Measurements from ENCODE around the gene VPS13D.
"Not testable (repeated sequence)": the region's sequence is repeated elsewhere in the genome, so short reads cannot be mapped to it uniquely, and the experiment has no call there.

VPS13D gene

GRCh38 chr1:12448746-12449177, 218.9 kb downstream of the VPS13D start:
- no peaks in the 10 kb centered on the region for H3K27me3 Mint-ChIP-seq
- ATAC-seq (ENCODE audit: low read depth): no peak
- H3K27ac Mint-ChIP-seq: peak overlapping the region; percentile 62
- no peak for DNase-seq (ENCODE audit: low spot score in 2 of 2)
- peaks cover 17% of the 10 kb centered on the region for H3K4me1 Mint-ChIP-seq
- H3K36me3 Mint-ChIP-seq: peaks cover 25% of the 10 kb centered on the region
- no peak overlapping the region for H3K4me3 Mint-ChIP-seq
- H3K9me3 Mint-ChIP-seq: no peaks in the 10 kb centered on the region

DNA sequence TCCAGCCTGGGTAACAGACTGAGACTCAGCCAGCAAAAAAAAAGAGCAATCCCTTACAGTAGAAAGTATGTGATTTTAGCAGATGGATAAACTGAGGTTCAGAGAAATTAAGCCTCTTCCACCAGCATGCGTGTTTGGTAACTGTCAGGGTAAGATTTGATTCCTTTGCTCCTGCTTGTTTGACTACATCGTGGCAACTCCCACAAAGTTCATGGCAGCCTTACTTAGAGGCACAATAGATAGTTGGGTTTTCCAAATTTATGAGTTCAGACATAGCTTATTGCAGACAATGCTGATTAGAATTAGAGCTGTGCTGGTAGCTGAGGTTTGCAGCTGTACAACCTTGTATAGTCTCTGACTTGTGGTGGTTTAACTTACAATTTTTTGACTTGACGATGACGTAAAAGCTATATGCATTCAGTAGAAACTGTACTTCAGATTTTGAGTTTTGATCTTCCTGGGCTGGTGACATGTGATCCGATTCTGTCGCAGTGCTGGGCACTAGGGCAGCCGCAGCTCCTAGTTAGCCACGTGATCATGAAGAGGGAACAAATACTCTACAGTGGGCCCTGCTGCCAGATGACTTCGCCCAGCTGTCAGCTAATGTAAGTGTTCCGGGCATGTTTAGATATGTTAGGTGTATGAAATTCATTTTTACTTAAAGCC, 220.4 kb downstream of the VPS13D start:
- Mint-ChIP-seq H3K27me3 (no peaks in the 10 kb centered on the region), H3K27ac (no peak overlapping the region), H3K9me3 (no peaks in the 10 kb centered on the region), H3K4me1 (peaks cover 17% of the 10 kb centered on the region), H3K36me3 (peaks cover 23% of the 10 kb centered on the region), H3K4me3 (peak overlapping the region; percentile 32)
- DNase-seq (ENCODE audit: low spot score in 2 of 2) (no peak), ATAC-seq (ENCODE audit: low read depth) (no peak)

- H3K4me3 Mint-ChIP-seq: no peak overlapping the region
- H3K27ac Mint-ChIP-seq: no peak overlapping the region
- no peak for ATAC-seq (ENCODE audit: low read depth)
- DNase-seq (ENCODE audit: low spot score in 2 of 2): no peak
- peaks cover 15% of the 10 kb centered on the region for H3K4me1 Mint-ChIP-seq
- no peaks in the 10 kb centered on the region for H3K27me3 Mint-ChIP-seq
- H3K9me3 Mint-ChIP-seq: no peaks in the 10 kb centered on the region
- H3K36me3 Mint-ChIP-seq: peaks cover 22% of the 10 kb centered on the region
Measured at GRCh38 chr1:12450756-12451559, 221.1 kb downstream of the VPS13D start.

GRCh38 chr1:12451560-12451900, 221.7 kb downstream of the VPS13D start:
- no peak overlapping the region for H3K27ac Mint-ChIP-seq
- peaks cover 21% of the 10 kb centered on the region for H3K36me3 Mint-ChIP-seq
- no peak for DNase-seq (ENCODE audit: low spot score in 2 of 2)
- no peaks in the 10 kb centered on the region for H3K9me3 Mint-ChIP-seq
- no peak overlapping the region for H3K4me3 Mint-ChIP-seq
- no peaks in the 10 kb centered on the region for H3K27me3 Mint-ChIP-seq
- ATAC-seq (ENCODE audit: low read depth): no peak
- H3K4me1 Mint-ChIP-seq: peaks cover 15% of the 10 kb centered on the region

- ATAC-seq (ENCODE audit: low read depth) (no peak), DNase-seq (ENCODE audit: low spot score in 2 of 2) (no peak)
- H3K36me3 Mint-ChIP-seq: peaks cover 23% of the 10 kb centered on the region
- no peak overlapping the region for H3K27ac Mint-ChIP-seq
- no peaks in the 10 kb centered on the region for H3K9me3 Mint-ChIP-seq
- peaks cover 15% of the 10 kb centered on the region for H3K4me1 Mint-ChIP-seq
- no peak overlapping the region for H3K4me3 Mint-ChIP-seq
- no peaks in the 10 kb centered on the region for H3K27me3 Mint-ChIP-seq
Measured at GRCh38 chr1:12452262-12452661, 222.4 kb downstream of the VPS13D start.

DNA sequence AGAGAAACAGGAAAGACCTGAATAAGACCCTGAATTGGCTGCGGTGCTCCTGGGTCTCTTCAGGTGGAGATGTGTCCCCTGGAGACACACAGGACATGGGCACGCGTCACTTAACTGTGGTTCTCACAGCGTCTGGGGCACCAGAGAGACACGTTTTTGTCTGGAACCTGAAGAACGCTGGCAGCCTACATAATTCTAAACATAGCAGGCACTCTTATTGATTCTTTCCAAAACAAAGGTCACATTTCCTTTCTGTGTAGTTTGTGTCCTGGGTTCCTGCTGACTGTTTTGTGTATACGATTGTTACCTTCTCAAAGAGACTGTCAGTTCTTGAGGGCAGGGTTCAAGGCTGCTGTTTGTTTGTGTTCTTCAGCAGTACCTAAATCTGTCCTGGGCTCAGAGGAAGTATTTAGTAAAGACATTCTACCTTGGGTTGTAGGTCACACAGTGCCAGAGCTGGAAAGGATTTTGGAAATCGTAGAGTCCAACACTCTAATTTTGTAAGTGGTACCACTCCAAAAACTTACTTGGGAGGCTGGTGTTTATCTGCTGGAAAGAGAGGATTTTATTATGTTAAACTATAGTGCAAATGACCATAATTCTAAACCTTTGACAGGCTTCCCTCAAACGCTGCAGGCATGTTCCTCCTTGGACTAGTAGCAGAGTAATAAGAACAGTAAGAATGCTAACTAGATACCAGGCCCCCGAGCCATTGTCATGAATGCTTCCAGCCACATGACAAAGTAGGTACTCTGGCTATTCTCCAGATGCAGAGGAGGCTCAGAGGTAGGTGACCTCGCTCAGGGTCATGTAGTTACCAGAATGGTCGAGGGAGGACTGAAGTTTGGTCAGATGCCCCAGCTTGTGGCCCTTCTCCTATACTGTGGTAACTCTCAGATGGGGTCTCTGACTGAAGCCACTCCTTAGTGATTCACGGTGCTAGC, 223.8 kb downstream of the VPS13D start:
- peaks cover 13% of the 10 kb centered on the region for H3K4me1 Mint-ChIP-seq
- ATAC-seq (ENCODE audit: low read depth): no peak

GRCh38 chr1:12454406-12455391, 224.9 kb downstream of the VPS13D start:
- Mint-ChIP-seq H3K9me3 (no peaks in the 10 kb centered on the region), H3K4me1 (peaks cover 4% of the 10 kb centered on the region), H3K36me3 (peaks cover 29% of the 10 kb centered on the region), H3K27ac (peak overlapping the region; percentile 47), H3K27me3 (no peaks in the 10 kb centered on the region), H3K4me3 (no peak overlapping the region)
- no peak for ATAC-seq (ENCODE audit: low read depth)
- DNase-seq (ENCODE audit: low spot score in 2 of 2): no peak

More for the DNA sequence above, 223.8 kb downstream of the VPS13D start:
- Mint-ChIP-seq H3K36me3 (peaks cover 27% of the 10 kb centered on the region), H3K27me3 (no peaks in the 10 kb centered on the region), H3K4me3 (no peak overlapping the region), H3K27ac (peak overlapping the region; percentile 47), H3K9me3 (no peaks in the 10 kb centered on the region)
- DNase-seq (ENCODE audit: low spot score in 2 of 2): no peak

GRCh38 chr1:12456081-12456480, 226.3 kb downstream of the VPS13D start:
- not testable (repeated sequence) for DNase-seq (ENCODE audit: low spot score in 2 of 2); H3K4me1 Mint-ChIP-seq; H3K9me3 Mint-ChIP-seq; H3K27me3 Mint-ChIP-seq; H3K4me3 Mint-ChIP-seq; H3K27ac Mint-ChIP-seq; ATAC-seq (ENCODE audit: low read depth)
- peaks cover 28% of the 10 kb centered on the region for H3K36me3 Mint-ChIP-seq

GRCh38 chr1:12456979-12457378, 227.1 kb downstream of the VPS13D start:
- no peak for DNase-seq (ENCODE audit: low spot score in 2 of 2)
- no peaks in the 10 kb centered on the region for H3K27me3 Mint-ChIP-seq
- H3K9me3 Mint-ChIP-seq: no peaks in the 10 kb centered on the region
- no peak overlapping the region for H3K4me3 Mint-ChIP-seq
- peaks cover 33% of the 10 kb centered on the region for H3K36me3 Mint-ChIP-seq
- no peak overlapping the region for H3K27ac Mint-ChIP-seq
- no peaks in the 10 kb centered on the region for H3K4me1 Mint-ChIP-seq
- ATAC-seq (ENCODE audit: low read depth): no peak

DNA sequence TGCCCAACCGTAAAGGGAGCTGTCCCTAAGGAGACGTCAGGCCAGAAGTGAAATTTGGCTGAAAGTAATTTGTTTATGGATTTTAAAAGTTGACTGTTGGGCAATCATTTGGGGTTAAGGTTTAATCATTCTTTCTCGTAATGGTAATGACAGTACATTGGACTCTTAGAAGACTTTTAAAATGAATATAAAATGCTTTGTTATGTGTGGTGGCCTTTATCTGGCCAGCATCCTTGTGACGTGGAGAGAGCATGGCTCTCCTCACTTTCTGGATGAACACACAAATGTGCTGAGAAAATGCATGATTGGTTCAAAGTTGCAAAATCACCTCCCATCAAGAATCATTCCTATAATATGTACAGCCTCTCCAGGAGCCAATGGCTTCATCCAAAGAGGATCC, 227.9 kb downstream of the VPS13D start:
- Mint-ChIP-seq H3K36me3 (peaks cover 34% of the 10 kb centered on the region), H3K27me3 (no peaks in the 10 kb centered on the region), H3K4me3 (no peak overlapping the region), H3K9me3 (no peaks in the 10 kb centered on the region), H3K27ac (no peak overlapping the region), H3K4me1 (no peaks in the 10 kb centered on the region)
- DNase-seq (ENCODE audit: low spot score in 2 of 2) (no peak), ATAC-seq (ENCODE audit: low read depth) (no peak)

DNA sequence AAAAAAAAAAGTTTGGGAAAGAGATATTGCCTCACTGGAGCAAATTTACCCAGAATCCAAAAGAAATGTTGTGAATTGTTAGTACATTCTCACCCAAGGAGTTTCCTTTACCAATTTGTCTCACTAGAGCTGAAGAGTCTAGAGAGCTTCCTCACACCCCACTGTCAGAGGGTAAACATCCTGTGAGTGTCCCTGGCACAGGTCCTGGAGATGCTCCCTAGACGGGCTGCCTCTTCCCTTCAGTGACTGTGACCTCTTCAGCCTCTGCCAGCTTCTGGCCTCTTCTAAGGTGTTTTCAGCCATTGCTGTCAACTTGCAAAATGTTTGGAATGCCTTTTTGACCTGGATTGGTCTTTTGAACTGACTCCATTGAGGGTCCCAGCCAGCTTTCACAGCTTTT, 228.7 kb downstream of the VPS13D start:
- H3K9me3 Mint-ChIP-seq: no peaks in the 10 kb centered on the region
- ATAC-seq (ENCODE audit: low read depth): no peak
- no peaks in the 10 kb centered on the region for H3K4me1 Mint-ChIP-seq
- no peak for DNase-seq (ENCODE audit: low spot score in 2 of 2)
- H3K27me3 Mint-ChIP-seq: no peaks in the 10 kb centered on the region
- H3K4me3 Mint-ChIP-seq: no peak overlapping the region
- H3K36me3 Mint-ChIP-seq: peaks cover 41% of the 10 kb centered on the region
- no peak overlapping the region for H3K27ac Mint-ChIP-seq

DNA sequence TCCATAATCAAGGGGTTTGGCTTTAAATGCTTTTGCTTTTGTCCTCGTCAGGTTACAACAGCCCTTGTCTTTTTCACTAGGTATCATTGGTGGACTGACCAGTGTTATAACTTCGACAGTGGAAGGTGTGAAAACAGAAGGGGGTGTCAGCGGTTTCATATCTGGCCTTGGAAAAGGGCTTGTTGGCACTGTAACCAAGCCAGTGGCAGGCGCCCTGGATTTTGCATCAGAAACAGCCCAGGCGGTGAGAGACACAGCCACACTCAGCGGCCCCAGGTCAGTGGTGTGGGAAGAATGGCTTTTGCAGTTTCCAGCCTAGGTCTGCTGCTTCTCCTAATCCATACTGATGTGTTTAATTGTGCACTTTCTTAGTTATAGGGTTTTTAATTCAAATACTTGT, 230.3 kb downstream of the VPS13D start:
- no peak for DNase-seq (ENCODE audit: low spot score in 2 of 2)
- ATAC-seq (ENCODE audit: low read depth): no peak
- Mint-ChIP-seq H3K4me3 (no peak overlapping the region), H3K27me3 (no peaks in the 10 kb centered on the region), H3K27ac (no peak overlapping the region), H3K4me1 (no peaks in the 10 kb centered on the region), H3K36me3 (peaks cover 45% of the 10 kb centered on the region), H3K9me3 (no peaks in the 10 kb centered on the region)

GRCh38 chr1:12460911-12461621, 231.2 kb downstream of the VPS13D start:
- Mint-ChIP-seq H3K4me3 (no peak overlapping the region), H3K27ac (no peak overlapping the region), H3K27me3 (no peaks in the 10 kb centered on the region), H3K4me1 (no peaks in the 10 kb centered on the region), H3K9me3 (no peaks in the 10 kb centered on the region), H3K36me3 (peaks cover 46% of the 10 kb centered on the region)
- DNase-seq (ENCODE audit: low spot score in 2 of 2): no peak
- ATAC-seq (ENCODE audit: low read depth): no peak

All from memory B cell (primary cell).